HEK293 (cell line): Measurements from ENCODE around the gene DRC7.

Experiments
- ZNF140 ChIP-seq: fragments of 450-650 bp; formaldehyde crosslinking; IDR thresholded peaks from 2 replicates; pipeline ENCODE4 v1.5.1; 2016; ENCODE audit warnings: missing biosample characterization, missing genetic modification characterization
- TF ChIP-seq, protein P1 (sequence below): fragments of 450-650 bp; formaldehyde crosslinking; IDR thresholded peaks from 2 replicates; pipeline ENCODE4 v1.5.1; 2016; ENCODE audit warnings: missing biosample characterization, missing genetic modification characterization

DNA sequence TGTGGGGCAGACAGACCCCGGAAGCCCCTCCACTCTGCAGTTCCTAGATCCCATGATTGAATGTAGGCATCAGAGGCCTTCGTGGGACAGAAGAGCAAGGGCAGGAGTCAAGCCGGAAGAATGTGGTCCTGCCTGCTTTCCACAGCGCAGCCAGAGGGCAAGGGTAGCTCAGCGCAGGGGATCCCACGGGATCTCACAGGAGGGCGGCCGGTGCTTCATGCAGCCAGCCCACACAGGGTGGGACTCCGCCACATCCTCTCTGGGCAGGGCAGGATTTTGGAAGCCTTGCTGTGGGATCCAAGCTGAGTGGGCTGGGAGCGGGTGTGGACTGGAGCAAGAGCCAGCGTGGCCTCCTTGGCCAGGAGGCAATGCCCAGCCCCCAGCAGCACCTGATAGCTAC lies 54.0 kb downstream of the DRC7 start:
- no peak for TF ChIP-seq ZNF140 (tag by site-specific recombination)
- TF ChIP-seq, protein P1, sequence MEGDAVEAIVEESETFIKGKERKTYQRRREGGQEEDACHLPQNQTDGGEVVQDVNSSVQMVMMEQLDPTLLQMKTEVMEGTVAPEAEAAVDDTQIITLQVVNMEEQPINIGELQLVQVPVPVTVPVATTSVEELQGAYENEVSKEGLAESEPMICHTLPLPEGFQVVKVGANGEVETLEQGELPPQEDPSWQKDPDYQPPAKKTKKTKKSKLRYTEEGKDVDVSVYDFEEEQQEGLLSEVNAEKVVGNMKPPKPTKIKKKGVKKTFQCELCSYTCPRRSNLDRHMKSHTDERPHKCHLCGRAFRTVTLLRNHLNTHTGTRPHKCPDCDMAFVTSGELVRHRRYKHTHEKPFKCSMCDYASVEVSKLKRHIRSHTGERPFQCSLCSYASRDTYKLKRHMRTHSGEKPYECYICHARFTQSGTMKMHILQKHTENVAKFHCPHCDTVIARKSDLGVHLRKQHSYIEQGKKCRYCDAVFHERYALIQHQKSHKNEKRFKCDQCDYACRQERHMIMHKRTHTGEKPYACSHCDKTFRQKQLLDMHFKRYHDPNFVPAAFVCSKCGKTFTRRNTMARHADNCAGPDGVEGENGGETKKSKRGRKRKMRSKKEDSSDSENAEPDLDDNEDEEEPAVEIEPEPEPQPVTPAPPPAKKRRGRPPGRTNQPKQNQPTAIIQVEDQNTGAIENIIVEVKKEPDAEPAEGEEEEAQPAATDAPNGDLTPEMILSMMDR (tag by site-specific recombination), result no peak
